DOHH2 (cell line): ENCODE measurements around the gene TREML2.

Experiments
- EZH2phosphoT487 ChIP-seq: fragments of 200-600 bp; sonication (generic); IDR thresholded peaks from 2 replicates; pipeline ENCODE4 v1.6.1; 2017; ENCODE audit warnings: borderline replicate concordance, mild to moderate bottlenecking, antibody characterized with exemption, low read length, moderate library complexity, mixed read lengths
- TF ChIP-seq, protein P1 (sequence below): fragments of 200-600 bp; sonication (generic); IDR thresholded peaks from one replicate; pipeline ENCODE4 v1.5.1; 2014; ENCODE audit warnings: antibody characterized with exemption, mild to moderate bottlenecking, low read depth, low read length; ENCODE audit not compliant: poor library complexity, severe bottlenecking

DNA sequence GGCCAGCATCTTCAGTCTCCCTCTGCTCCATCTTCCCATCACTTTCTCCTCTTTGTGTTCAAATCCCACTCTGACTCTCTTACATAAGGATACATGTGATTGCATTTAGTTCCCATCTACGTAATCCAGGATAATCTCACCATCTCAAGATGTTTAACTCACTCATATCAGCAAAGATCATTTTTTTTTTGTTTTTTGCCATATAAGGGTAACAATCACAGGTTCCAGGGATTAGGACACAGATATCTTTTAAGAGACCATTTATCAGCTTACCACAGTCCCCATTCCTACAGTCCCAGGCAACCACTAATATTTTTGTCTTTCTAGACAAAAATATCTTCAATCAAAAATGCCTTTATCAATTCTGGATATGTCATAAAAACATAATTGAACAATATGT, 3.2 kb upstream of the TREML2 start:
- TF ChIP-seq, protein P1, sequence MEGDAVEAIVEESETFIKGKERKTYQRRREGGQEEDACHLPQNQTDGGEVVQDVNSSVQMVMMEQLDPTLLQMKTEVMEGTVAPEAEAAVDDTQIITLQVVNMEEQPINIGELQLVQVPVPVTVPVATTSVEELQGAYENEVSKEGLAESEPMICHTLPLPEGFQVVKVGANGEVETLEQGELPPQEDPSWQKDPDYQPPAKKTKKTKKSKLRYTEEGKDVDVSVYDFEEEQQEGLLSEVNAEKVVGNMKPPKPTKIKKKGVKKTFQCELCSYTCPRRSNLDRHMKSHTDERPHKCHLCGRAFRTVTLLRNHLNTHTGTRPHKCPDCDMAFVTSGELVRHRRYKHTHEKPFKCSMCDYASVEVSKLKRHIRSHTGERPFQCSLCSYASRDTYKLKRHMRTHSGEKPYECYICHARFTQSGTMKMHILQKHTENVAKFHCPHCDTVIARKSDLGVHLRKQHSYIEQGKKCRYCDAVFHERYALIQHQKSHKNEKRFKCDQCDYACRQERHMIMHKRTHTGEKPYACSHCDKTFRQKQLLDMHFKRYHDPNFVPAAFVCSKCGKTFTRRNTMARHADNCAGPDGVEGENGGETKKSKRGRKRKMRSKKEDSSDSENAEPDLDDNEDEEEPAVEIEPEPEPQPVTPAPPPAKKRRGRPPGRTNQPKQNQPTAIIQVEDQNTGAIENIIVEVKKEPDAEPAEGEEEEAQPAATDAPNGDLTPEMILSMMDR = no peak
- TF ChIP-seq EZH2phosphoT487 = no peak
